Stimulated activated naive CD4-positive, alpha-beta T cell (primary cell): ENCODE measurements around the gene GPR31.

ENCODE experiments used
- DNase-seq, 6 experiments: peaks; one replicate each; lab custom pipeline; 2025; lab: John Stamatoyannopoulos, UW

The GPR31 gene

GRCh38 chr6:167140589-167141474 is 16.9 kb downstream of the GPR31 start:
- DNase-seq = no peak

DNA sequence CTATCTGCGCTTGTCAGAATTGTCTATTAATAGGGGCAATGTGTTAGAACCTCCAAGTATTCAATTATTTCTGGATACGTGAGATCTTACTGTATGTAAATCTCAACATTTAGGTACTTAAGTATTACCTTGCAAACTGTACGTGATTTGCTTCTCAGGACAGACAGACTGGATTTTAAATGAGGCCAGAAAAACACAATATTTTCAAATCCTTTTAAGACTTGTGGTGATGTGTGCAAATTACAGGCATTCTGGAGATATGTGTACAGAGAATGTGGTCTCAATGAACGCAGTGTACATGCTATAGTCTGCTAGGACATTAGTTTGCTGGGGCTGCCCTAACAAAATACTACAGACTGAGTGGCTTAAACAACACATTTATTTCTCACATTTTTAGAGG is 18.0 kb downstream of the GPR31 start:
- no peak for DNase-seq

- DNase-seq = no peak
These were observed 19.9 kb downstream of the GPR31 start for GRCh38 chr6:167137881-167138280.

GRCh38 chr6:167137081-167137480 is 20.7 kb downstream of the GPR31 start:
- no peak for DNase-seq

DNA sequence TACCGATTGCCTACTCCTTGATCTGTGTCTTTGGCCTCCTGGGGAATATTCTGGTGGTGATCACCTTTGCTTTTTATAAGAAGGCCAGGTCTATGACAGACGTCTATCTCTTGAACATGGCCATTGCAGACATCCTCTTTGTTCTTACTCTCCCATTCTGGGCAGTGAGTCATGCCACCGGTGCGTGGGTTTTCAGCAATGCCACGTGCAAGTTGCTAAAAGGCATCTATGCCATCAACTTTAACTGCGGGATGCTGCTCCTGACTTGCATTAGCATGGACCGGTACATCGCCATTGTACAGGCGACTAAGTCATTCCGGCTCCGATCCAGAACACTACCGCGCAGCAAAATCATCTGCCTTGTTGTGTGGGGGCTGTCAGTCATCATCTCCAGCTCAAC is 21.4 kb downstream of the GPR31 start:
- no peak for DNase-seq

DNA sequence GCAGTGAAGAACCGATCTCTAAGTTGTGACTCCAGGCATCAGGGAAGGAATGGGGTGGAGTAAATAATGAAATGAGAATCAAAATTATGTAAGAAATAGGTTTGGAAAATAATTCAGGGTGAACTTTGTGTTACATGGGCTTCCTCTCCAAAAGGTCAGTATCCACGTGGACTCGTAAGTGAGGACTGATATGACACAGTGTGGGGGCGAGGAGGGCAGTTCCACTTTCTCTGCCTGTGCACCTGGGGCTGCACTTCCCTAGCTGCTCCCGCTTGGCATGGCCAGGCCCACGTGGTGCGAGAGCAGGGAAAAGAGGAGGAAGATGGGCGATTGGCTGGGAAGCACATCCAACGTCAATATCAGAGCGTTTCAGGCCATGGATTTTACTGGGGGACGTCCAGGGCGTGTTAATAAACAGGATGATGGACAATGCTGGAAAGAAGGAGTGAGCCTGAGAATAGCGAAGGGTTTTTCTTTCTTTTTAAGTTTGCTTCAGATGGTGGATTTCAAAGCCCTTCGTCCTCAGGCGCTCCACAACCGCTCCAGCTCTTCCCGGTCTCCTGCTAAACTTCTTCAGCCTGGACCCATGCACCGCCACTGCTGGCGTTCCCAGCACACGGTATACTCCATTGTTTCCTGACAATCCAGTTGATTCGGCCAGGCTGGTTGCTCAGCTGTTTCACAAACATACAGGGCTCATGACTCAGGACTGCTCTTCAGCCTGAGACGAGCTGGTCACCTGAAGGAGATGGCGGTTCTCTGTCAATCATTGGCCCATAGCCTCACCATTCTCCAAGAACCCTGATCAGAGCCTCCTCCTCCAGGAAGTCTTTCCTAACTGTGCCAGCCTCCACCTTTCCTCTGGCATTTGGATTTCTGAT is 23.1 kb downstream of the GPR31 start:
- no peak for DNase-seq

GRCh38 chr6:167130712-167131684 is 26.8 kb downstream of the GPR31 start:
- no peak for DNase-seq

DNA sequence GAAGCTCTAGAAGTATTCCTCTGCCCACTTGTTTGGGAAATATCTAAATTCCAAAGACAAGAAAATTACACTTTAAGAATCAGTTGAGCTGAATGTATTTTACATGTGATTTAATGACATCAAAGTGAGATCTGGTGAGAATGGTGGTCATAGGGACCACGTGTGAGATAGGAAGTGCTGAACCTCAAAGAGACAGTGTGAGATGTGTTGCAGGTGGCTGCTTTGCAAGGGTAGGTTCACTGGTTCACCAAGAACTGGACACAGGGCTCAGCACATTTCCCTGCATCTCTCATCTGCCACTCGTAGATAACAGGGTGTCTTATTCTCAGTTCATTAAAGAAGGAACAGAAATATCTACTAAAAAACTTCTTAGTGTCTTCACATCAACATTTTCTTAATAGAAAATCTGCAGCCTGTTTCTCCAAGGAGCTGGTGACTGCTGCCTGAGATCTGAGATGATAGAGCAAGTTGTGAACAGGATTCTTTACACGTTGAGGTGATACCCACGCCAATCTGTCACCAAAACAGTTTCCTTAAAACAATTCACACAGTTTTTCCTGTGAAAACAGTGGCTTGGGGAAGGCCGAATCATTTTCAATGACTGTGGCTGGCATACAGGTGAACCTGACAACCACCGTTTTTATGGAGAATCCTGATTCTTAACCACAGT is 27.6 kb downstream of the GPR31 start:
- no peak for DNase-seq

GRCh38 chr6:167129562-167129961 is 28.2 kb downstream of the GPR31 start:
- no peak for DNase-seq

GRCh38 chr6:167129159-167129558 is 28.6 kb downstream of the GPR31 start:
- DNase-seq = no peak

- DNase-seq = no peak
These were observed 29.8 kb downstream of the GPR31 start for GRCh38 chr6:167127785-167128531.

DNA sequence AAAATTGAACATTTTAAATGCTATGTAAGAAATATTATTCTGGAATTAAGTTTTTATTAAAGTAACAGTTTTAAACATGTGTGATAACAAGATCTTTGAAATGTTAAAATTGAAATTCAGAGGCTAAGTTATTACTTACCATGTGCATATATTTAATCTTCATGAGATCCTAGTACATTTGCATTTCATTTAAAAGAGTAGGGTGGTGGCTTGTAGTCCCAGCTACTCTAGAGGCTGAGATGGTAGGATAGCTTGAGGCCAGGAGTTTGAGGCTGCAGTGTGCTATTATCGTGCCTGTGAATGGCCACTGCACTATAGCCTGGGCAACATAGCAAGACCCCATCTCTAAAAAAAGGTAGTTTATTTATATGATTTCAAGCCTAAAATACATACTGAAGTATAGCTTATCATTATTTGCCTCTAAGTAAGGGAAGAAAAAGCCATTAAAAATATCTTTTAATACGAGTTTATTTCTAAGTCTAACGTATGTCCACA is 31.9 kb downstream of the GPR31 start:
- no peak for DNase-seq

DNA sequence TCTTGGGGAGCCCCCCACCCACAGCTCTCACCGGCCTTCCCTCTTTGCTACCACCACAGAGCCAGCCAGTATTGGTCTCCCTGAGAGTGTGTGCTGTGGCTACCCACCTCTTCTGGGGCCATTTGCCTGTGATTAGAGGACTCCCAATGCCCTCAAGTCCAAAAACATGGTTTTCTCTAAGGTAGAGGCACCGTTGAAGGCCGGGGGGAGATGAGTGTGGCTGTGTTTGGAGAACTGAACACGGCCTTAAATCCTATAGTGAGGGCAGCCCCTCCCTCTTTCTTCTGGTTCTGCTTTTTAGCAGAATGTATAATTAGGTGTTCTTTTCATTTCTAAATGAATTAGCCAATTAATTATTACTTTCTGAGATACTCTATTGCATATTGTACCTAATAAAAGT is 32.4 kb downstream of the GPR31 start:
- DNase-seq = no peak

DNA sequence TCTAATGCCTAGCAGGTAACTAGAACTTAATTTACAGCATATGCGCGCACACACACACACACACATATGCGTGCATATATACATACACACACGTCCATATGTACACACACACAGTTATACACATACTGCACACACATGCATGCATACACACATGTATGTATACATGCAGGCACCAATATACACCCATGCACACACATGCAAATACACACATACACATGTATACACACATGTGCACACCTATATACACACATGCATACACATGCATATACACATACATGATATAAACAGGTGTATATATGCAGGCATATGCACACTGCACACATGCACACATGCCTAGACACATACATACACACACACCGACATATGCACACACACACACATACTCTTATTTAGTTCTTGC is 33.0 kb downstream of the GPR31 start:
- DNase-seq = no peak

- no peak for DNase-seq
These were observed 34.7 kb downstream of the GPR31 start, which contains the start of gene CCR6 for GRCh38 chr6:167122827-167123657. Gene CCR6 (plus strand): TSS chr6:167123096. CDS start chr6:167136135, 13,039 bp downstream.

DNA sequence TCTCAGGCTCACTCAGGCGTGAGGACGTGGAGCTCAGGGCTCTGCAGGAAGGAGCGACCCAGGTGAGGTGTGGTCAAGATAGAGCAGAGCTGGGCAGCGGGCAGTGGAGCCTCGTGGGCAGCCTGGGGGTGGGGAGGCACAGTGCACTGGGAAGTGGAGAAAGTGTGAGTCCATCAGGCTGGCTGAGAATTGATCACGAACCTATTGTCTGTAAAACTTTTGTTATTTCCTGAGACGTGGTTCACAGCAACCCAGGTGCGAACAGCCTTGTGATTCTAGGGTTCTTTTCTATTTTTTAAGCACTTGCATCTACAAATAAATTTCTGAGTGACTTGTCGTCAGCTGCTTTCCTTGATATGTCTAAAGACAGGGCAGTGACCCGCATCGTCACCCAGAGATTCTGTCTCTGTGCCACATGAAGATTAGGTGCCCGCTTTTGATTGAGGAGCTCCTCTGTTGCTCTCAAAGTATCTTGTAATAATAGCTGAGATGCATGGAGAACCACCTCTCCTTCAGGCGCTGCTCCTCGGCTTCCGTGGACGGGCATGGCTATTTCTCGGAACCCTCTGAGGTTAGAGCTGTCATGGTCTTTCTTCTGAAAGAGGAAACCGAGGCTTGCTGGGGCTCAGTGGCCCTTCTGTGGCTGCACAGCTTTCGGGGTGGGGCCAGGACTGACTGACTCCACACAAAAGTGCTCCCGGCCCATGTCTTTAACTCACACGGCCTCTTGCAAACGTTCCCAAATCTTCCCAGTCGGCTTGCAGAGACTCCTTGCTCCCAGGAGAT is 35.5 kb downstream of the GPR31 start:
- no peak for DNase-seq

- DNase-seq = no peak
These were observed 36.4 kb downstream of the GPR31 start for GRCh38 chr6:167121335-167121841.

DNA sequence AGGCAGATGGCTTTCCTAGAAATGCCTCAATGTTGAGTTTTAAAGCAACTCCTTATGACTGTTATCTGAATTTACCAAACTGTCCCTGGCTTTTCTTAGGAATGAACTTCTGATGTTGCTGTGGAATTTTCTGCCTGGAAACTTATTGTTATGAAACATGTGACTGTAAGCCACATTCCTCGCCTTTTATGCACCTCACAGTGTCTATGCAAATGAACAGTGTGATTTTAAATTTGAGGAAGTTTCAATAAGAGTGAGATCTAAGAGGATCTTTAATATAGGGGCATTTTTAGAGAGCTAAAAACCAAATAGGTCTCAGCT is 37.2 kb downstream of the GPR31 start:
- DNase-seq = no peak
